Measurements from ENCODE around the gene THRAP3. TPM values are rescaled to one million over a fixed set of nuclear protein-coding genes. Genes with fewer than 3 reads are reported as not detected.
"Not testable (repeated sequence)": the region's sequence is repeated elsewhere in the genome, so short reads cannot be mapped to it uniquely, and the experiment has no call there.

The THRAP3 gene
- polyA plus RNA-seq, 1 experiment: 76.0 TPM

- no peak overlapping the region for H3K4me3 ChIP-seq (ENCODE audit: low read depth, low read length)
- DNase-seq (ENCODE audit: low read depth, low spot score): no peak
- H3K9me3 ChIP-seq (ENCODE audit: control insufficient read depth, insufficient read depth, low read length): no peaks in the 10 kb centered on the region; the same call in 1 of the 2 replicates
- no peaks in the 10 kb centered on the region for H3K27me3 ChIP-seq (ENCODE audit: control insufficient read depth, insufficient read depth, low read length)
- H3K27ac ChIP-seq (ENCODE audit: low read depth, low read length): peak overlapping the region; percentile 11
- POLR2A ChIA-PET: interaction anchor here (0.5 to 1.2 kb wide), 6 partner anchors 9 to 83 kb away, joined by 3 to 9 read pairs (median 4); no protein-coding TSS in a partner anchor
- CTCF ChIA-PET: interaction anchor here (0.7 to 1.4 kb wide), 3 partner anchors 22 to 84 kb away, joined by 3 to 5 read pairs (median 5); partner anchors contain the start of gene TRAPPC3
- no peak for TF ChIP-seq CTCF (IDR thresholded peaks at IDR 0.05; ENCODE audit: low read depth, low read length)
These were observed 41.5 kb upstream of the THRAP3 start for GRCh38 chr1:36182734-36183133.

- TF ChIP-seq CTCF (IDR thresholded peaks at IDR 0.05; ENCODE audit: low read depth, low read length): no peak
- no peak for DNase-seq (ENCODE audit: low read depth, low spot score)
- POLR2A ChIA-PET: interaction anchor here (0.5 to 1.3 kb wide), 4 partner anchors 9 to 82 kb away, joined by 3 to 5 read pairs (median 3); no protein-coding TSS in a partner anchor
- H3K27ac ChIP-seq (ENCODE audit: low read depth, low read length): no peak overlapping the region
- H3K27me3 ChIP-seq (ENCODE audit: control insufficient read depth, insufficient read depth, low read length): no peaks in the 10 kb centered on the region
- CTCF ChIA-PET: interaction anchor here (0.7 to 1.4 kb wide), 4 partner anchors 22 to 106 kb away, joined by 3 to 5 read pairs (median 4); partner anchors contain the start of gene TRAPPC3
- no peaks in the 10 kb centered on the region; the same call in 1 of the 2 replicates for H3K9me3 ChIP-seq (ENCODE audit: control insufficient read depth, insufficient read depth, low read length)
- H3K4me3 ChIP-seq (ENCODE audit: low read depth, low read length): no peak overlapping the region
These were observed 40.9 kb upstream of the THRAP3 start for GRCh38 chr1:36183309-36183856.

GRCh38 chr1:36187800-36188593 is 36.2 kb upstream of the THRAP3 start:
- ChIA-PET POLR2A (interaction anchor here (0.6 to 2.7 kb wide), 6 partner anchors 12 to 38 kb away, joined by 3 to 32 read pairs (median 7); partner anchors contain the start of genes MAP7D1, THRAP3 and TRAPPC3), CTCF (interaction anchor here (0.6 to 3.6 kb wide), 48 partner anchors 8 to 232 kb away, joined by 3 to 75 read pairs (median 5); partner anchors contain the start of genes TEKT2, THRAP3 and TRAPPC3)
- no peaks in the 10 kb centered on the region for H3K9me3 ChIP-seq (ENCODE audit: control insufficient read depth, insufficient read depth, low read length)
- peak; percentile 80 for DNase-seq (ENCODE audit: low read depth, low spot score)
- H3K27me3 ChIP-seq (ENCODE audit: control insufficient read depth, insufficient read depth, low read length): no peaks in the 10 kb centered on the region
- TF ChIP-seq CTCF (IDR thresholded peaks at IDR 0.05; ENCODE audit: low read depth, low read length): peak; percentile 91
- H3K27ac ChIP-seq (ENCODE audit: low read depth, low read length): peak overlapping the region; percentile 87
- 0 out of 2 replicates have a peak overlapping the region, but pooled peaks have one; percentile 10 for H3K4me3 ChIP-seq (ENCODE audit: low read depth, low read length)

GRCh38 chr1:36196805-36197204 is 27.4 kb upstream of the THRAP3 start:
- DNase-seq (ENCODE audit: low read depth, low spot score); H3K9me3 ChIP-seq (ENCODE audit: control insufficient read depth, insufficient read depth, low read length); H3K27ac ChIP-seq (ENCODE audit: low read depth, low read length); CTCF ChIA-PET; H3K27me3 ChIP-seq (ENCODE audit: control insufficient read depth, insufficient read depth, low read length); H3K4me3 ChIP-seq (ENCODE audit: low read depth, low read length): not testable (repeated sequence)
- POLR2A ChIA-PET: interaction anchor here (0.6 kb wide), 2 partner anchors 14 to 182 kb away, joined by 7 to 9 read pairs; no protein-coding TSS in a partner anchor

- CTCF ChIA-PET: interaction anchor here (0.7 to 1.0 kb wide), 3 partner anchors 11 to 171 kb away, joined by 3 to 4 read pairs (median 4); no protein-coding TSS in a partner anchor
- POLR2A ChIA-PET: interaction anchor here (0.7 kb wide), 1 partner anchor 8 kb away, joined by 6 read pairs; no protein-coding TSS in a partner anchor
- H3K27ac ChIP-seq (ENCODE audit: low read depth, low read length): no peak overlapping the region
These were observed 25.6 kb upstream of the THRAP3 start for GRCh38 chr1:36198641-36199040.

More at GRCh38 chr1:36198641-36199040, 25.6 kb upstream of the THRAP3 start:
- no peaks in the 10 kb centered on the region for H3K27me3 ChIP-seq (ENCODE audit: control insufficient read depth, insufficient read depth, low read length)
- H3K9me3 ChIP-seq (ENCODE audit: control insufficient read depth, insufficient read depth, low read length): peaks cover 3% of the 10 kb centered on the region; the same call in 1 of the 2 replicates
- no peak for DNase-seq (ENCODE audit: low read depth, low spot score)
- H3K4me3 ChIP-seq (ENCODE audit: low read depth, low read length): no peak overlapping the region
- TF ChIP-seq CTCF (IDR thresholded peaks at IDR 0.05; ENCODE audit: low read depth, low read length): no peak
